ENCODE data around the gene SCNN1B. TPM values are rescaled to one million over a fixed set of nuclear protein-coding genes. Genes with fewer than 3 reads are reported as not detected.

SCNN1B gene
- polyA plus RNA-seq, 1 experiment, result not detected

DNA sequence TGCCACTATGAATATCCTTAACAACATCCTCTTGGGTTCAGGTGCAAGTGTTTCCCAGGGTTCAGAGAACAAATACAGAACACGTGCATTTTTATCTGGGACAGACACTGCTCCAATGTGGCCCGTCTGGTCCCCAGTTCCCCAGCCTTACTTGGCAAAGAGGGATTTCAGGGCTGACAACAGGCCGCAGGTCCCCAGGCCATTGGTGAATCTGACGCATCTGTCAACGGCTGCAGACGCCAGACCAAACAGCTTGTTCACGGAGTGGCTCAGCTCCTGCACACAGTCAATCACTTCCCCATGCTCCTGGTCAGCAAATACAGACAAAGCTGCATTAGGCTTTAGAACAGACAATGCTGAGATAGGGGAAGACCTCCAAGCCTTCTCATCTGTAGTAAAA, 114.7 kb downstream of the SCNN1B start:
- H3K27me3 ChIP-seq (ENCODE audit: control insufficient read depth, insufficient read depth, low read length), result no peaks in the 10 kb centered on the region
- POLR2A ChIA-PET, result no interaction called here
- H3K9me3 ChIP-seq (ENCODE audit: control insufficient read depth, insufficient read depth, low read length), result no peaks in the 10 kb centered on the region
- no peak for DNase-seq (ENCODE audit: low read depth, low spot score)
- H3K27ac ChIP-seq (ENCODE audit: low read depth, low read length), result no peak overlapping the region
- no peak overlapping the region for H3K4me3 ChIP-seq (ENCODE audit: low read depth, low read length)
- CTCF ChIA-PET, result interaction anchor here (6.1 kb wide), 1 partner anchor 18 kb away, joined by 39 read pairs; no protein-coding TSS in a partner anchor
- TF ChIP-seq, protein P1, sequence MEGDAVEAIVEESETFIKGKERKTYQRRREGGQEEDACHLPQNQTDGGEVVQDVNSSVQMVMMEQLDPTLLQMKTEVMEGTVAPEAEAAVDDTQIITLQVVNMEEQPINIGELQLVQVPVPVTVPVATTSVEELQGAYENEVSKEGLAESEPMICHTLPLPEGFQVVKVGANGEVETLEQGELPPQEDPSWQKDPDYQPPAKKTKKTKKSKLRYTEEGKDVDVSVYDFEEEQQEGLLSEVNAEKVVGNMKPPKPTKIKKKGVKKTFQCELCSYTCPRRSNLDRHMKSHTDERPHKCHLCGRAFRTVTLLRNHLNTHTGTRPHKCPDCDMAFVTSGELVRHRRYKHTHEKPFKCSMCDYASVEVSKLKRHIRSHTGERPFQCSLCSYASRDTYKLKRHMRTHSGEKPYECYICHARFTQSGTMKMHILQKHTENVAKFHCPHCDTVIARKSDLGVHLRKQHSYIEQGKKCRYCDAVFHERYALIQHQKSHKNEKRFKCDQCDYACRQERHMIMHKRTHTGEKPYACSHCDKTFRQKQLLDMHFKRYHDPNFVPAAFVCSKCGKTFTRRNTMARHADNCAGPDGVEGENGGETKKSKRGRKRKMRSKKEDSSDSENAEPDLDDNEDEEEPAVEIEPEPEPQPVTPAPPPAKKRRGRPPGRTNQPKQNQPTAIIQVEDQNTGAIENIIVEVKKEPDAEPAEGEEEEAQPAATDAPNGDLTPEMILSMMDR (IDR thresholded peaks at IDR 0.05; ENCODE audit: low read depth, low read length), result no peak

GRCh38 chr16:23420011-23420410, 117.9 kb downstream of the SCNN1B start:
- TF ChIP-seq, protein P1 (IDR thresholded peaks at IDR 0.05; ENCODE audit: low read depth, low read length), result no peak
- CTCF ChIA-PET, result interaction anchor here (0.6 to 2.5 kb wide), 3 partner anchors 14 to 29 kb away, joined by 3 to 16 read pairs (median 14); no protein-coding TSS in a partner anchor
- no peaks in the 10 kb centered on the region for H3K9me3 ChIP-seq (ENCODE audit: control insufficient read depth, insufficient read depth, low read length)
- no peaks in the 10 kb centered on the region for H3K27me3 ChIP-seq (ENCODE audit: control insufficient read depth, insufficient read depth, low read length)
- H3K27ac ChIP-seq (ENCODE audit: low read depth, low read length), result peak overlapping the region; percentile 75
- H3K4me3 ChIP-seq (ENCODE audit: low read depth, low read length), result no peak overlapping the region
- no peak for DNase-seq (ENCODE audit: low read depth, low spot score)
- POLR2A ChIA-PET, result interaction anchor here (0.6 kb wide), 1 partner anchor 26 kb away, joined by 9 read pairs; no protein-coding TSS in a partner anchor

- POLR2A ChIA-PET, result interaction anchor here (0.6 to 1.4 kb wide), 5 partner anchors 9 to 1021 kb away, joined by 3 to 10 read pairs (median 4); no protein-coding TSS in a partner anchor
- CTCF ChIA-PET, result interaction anchor here (4.8 kb wide), 1 partner anchor 11 kb away, joined by 93 read pairs; no protein-coding TSS in a partner anchor
- Histone ChIP-seq H3K27me3 (ENCODE audit: control insufficient read depth, insufficient read depth, low read length) (no peaks in the 10 kb centered on the region), H3K4me3 (ENCODE audit: low read depth, low read length) (no peak overlapping the region), H3K9me3 (ENCODE audit: control insufficient read depth, insufficient read depth, low read length) (no peaks in the 10 kb centered on the region), H3K27ac (ENCODE audit: low read depth, low read length) (peak overlapping the region; percentile 93)
- peak; percentile 97 for DNase-seq (ENCODE audit: low read depth, low spot score)
- TF ChIP-seq, protein P1 (IDR thresholded peaks at IDR 0.05; ENCODE audit: low read depth, low read length), result no peak
Observed at GRCh38 chr16:23423496-23424049, 121.5 kb downstream of the SCNN1B start.

GRCh38 chr16:23424292-23424958, 122.3 kb downstream of the SCNN1B start:
- H3K4me3 ChIP-seq (ENCODE audit: low read depth, low read length), result no peak overlapping the region
- TF ChIP-seq, protein P1 (IDR thresholded peaks at IDR 0.05; ENCODE audit: low read depth, low read length), result no peak
- DNase-seq (ENCODE audit: low read depth, low spot score), result no peak
- H3K9me3 ChIP-seq (ENCODE audit: control insufficient read depth, insufficient read depth, low read length), result no peaks in the 10 kb centered on the region
- ChIA-PET POLR2A (interaction anchor here (0.6 to 1.4 kb wide), 4 partner anchors 9 to 1022 kb away, joined by 3 to 10 read pairs (median 4); no protein-coding TSS in a partner anchor), CTCF (interaction anchor here (0.6 to 4.8 kb wide), 2 partner anchors 10 kb away, joined by 3 to 93 read pairs; no protein-coding TSS in a partner anchor)
- H3K27me3 ChIP-seq (ENCODE audit: control insufficient read depth, insufficient read depth, low read length), result no peaks in the 10 kb centered on the region
- H3K27ac ChIP-seq (ENCODE audit: low read depth, low read length), result peak overlapping the region; percentile 93

DNA sequence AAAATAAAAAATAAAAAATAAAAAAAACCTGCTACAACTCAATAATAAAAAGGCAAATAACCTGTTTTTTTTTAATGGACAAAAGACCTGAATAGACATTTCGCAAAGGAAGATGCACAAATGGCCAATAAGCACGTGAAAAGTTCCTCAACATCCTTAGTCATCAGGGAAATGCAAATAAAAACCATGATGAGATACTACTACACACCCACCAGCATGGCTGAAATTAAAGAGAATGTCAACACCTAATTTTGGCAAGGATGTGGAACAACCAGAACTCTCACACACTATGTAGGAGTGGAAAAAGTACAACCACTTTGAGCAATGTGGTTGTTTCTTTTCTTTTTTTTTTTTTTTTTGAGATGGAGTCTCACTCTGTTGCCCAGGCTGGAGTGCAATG, 126.2 kb downstream of the SCNN1B start:
- ChIA-PET POLR2A (no interaction called here), CTCF (no interaction called here)
- DNase-seq (ENCODE audit: low read depth, low spot score), result no peak

More for the DNA sequence above, 126.2 kb downstream of the SCNN1B start:
- Histone ChIP-seq H3K9me3 (ENCODE audit: control insufficient read depth, insufficient read depth, low read length) (no peaks in the 10 kb centered on the region), H3K27me3 (ENCODE audit: control insufficient read depth, insufficient read depth, low read length) (no peaks in the 10 kb centered on the region), H3K27ac (ENCODE audit: low read depth, low read length) (no peak overlapping the region), H3K4me3 (ENCODE audit: low read depth, low read length) (no peak overlapping the region)
- TF ChIP-seq, protein P1 (IDR thresholded peaks at IDR 0.05; ENCODE audit: low read depth, low read length), result no peak
